HG03196 (cell line): Measurements from ENCODE around the gene WNT5A.
"Not testable (repeated sequence)": the region's sequence is repeated elsewhere in the genome, so short reads cannot be mapped to it uniquely, and the experiment has no call there.

Source experiments
- ATAC-seq: cut with Tn5 transposase; IDR thresholded peaks from one replicate; pipeline ENCODE4 v1.9.1; 2021; ENCODE audit not compliant: unreplicated experiment

Gene WNT5A

GRCh38 chr3:55507808-55508207, 20.7 kb upstream of the WNT5A start:
- no peak for ATAC-seq

- ATAC-seq, result no peak
Measured at GRCh38 chr3:55505776-55506175, 18.7 kb upstream of the WNT5A start.

GRCh38 chr3:55505102-55505501, 18.0 kb upstream of the WNT5A start:
- ATAC-seq, result not testable (repeated sequence)

GRCh38 chr3:55501905-55502304, 14.8 kb upstream of the WNT5A start:
- no peak for ATAC-seq

GRCh38 chr3:55500555-55501330, 13.6 kb upstream of the WNT5A start:
- ATAC-seq, result no peak

GRCh38 chr3:55498520-55498919, 11.4 kb upstream of the WNT5A start:
- ATAC-seq, result no peak

- no peak for ATAC-seq
Measured at GRCh38 chr3:55497250-55497649, 10.1 kb upstream of the WNT5A start.

GRCh38 chr3:55494976-55495375, 7.9 kb upstream of the WNT5A start:
- no peak for ATAC-seq

GRCh38 chr3:55492976-55493375, 5.9 kb upstream of the WNT5A start:
- no peak for ATAC-seq

- no peak for ATAC-seq
Measured at GRCh38 chr3:55491296-55491816, 4.2 kb upstream of the WNT5A start.

GRCh38 chr3:55490276-55490913, 3.3 kb upstream of the WNT5A start:
- ATAC-seq, result no peak

GRCh38 chr3:55489798-55490132, 2.7 kb upstream of the WNT5A start:
- ATAC-seq, result no peak

- no peak for ATAC-seq
Measured at GRCh38 chr3:55488398-55489055, 1.4 kb upstream of the WNT5A start.

- no peak for ATAC-seq
Measured at GRCh38 chr3:55487381-55488241, 505 bp upstream of the WNT5A start.

- no peak for ATAC-seq
Measured at GRCh38 chr3:55486101-55486856, 827 bp downstream of the WNT5A start.

- peak; percentile 63 for ATAC-seq
Measured at GRCh38 chr3:55484801-55485791, 2.0 kb downstream of the WNT5A start.

- ATAC-seq, result no peak
Measured at GRCh38 chr3:55484191-55484689, 2.9 kb downstream of the WNT5A start.

- no peak for ATAC-seq
Measured at GRCh38 chr3:55483196-55484095, 3.7 kb downstream of the WNT5A start.
